IPS-18a (cell line): ENCODE results near the gene AP2A2.

Source experiments
- H3K27ac ChIP-seq: one replicate; pipeline ENCODE4 v1.5.1; 2013; ENCODE audit warnings: low read length
- H3K27me3 ChIP-seq: one replicate; pipeline ENCODE4 v1.6.1; 2013; ENCODE audit warnings: mild to moderate bottlenecking, low read length; ENCODE audit not compliant: control insufficient read depth, insufficient read depth
- H3K36me3 ChIP-seq: one replicate; pipeline ENCODE4 v1.6.1; 2013; ENCODE audit warnings: low read depth, low read length; ENCODE audit not compliant: control insufficient read depth
- H3K4me1 ChIP-seq: one replicate; pipeline ENCODE4 v1.6.1; 2013; ENCODE audit warnings: low read depth, low read length; ENCODE audit not compliant: control insufficient read depth
- H3K4me3 ChIP-seq: one replicate; pipeline ENCODE4 v1.5.1; 2013; ENCODE audit warnings: low read length
- H3K9ac ChIP-seq: one replicate; pipeline ENCODE4 v1.6.1; 2013; ENCODE audit warnings: mild to moderate bottlenecking, low read length, moderate library complexity
- H3K9me3 ChIP-seq: one replicate; pipeline ENCODE4 v1.6.1; 2013; ENCODE audit warnings: low read depth, low read length; ENCODE audit not compliant: control insufficient read depth

Gene AP2A2

GRCh38 chr11:1038921-1039320 is 113.3 kb downstream of the AP2A2 start:
- Histone ChIP-seq H3K27me3 (no peaks in the 10 kb centered on the region), H3K4me1 (no peaks in the 10 kb centered on the region), H3K27ac (no peak overlapping the region), H3K4me3 (no peak overlapping the region), H3K36me3 (no peaks in the 10 kb centered on the region), H3K9me3 (no peaks in the 10 kb centered on the region), H3K9ac (no peak overlapping the region)

GRCh38 chr11:1039481-1040427 is 114.1 kb downstream of the AP2A2 start:
- Histone ChIP-seq H3K9me3 (no peaks in the 10 kb centered on the region), H3K36me3 (no peaks in the 10 kb centered on the region), H3K9ac (no peak overlapping the region), H3K4me3 (no peak overlapping the region), H3K27ac (no peak overlapping the region), H3K27me3 (no peaks in the 10 kb centered on the region), H3K4me1 (no peaks in the 10 kb centered on the region)

GRCh38 chr11:1040428-1041148 is 114.9 kb downstream of the AP2A2 start:
- Histone ChIP-seq H3K9ac (no peak overlapping the region), H3K36me3 (no peaks in the 10 kb centered on the region), H3K4me1 (no peaks in the 10 kb centered on the region), H3K27me3 (no peaks in the 10 kb centered on the region), H3K27ac (no peak overlapping the region), H3K4me3 (no peak overlapping the region), H3K9me3 (no peaks in the 10 kb centered on the region)

- Histone ChIP-seq H3K27ac (no peak overlapping the region), H3K36me3 (no peaks in the 10 kb centered on the region), H3K4me3 (no peak overlapping the region), H3K9me3 (no peaks in the 10 kb centered on the region), H3K9ac (no peak overlapping the region), H3K27me3 (no peaks in the 10 kb centered on the region), H3K4me1 (no peaks in the 10 kb centered on the region)
These were observed 115.4 kb downstream of the AP2A2 start for GRCh38 chr11:1041149-1041467.

- H3K4me1 ChIP-seq, result no peaks in the 10 kb centered on the region
- no peaks in the 10 kb centered on the region for H3K36me3 ChIP-seq
- no peaks in the 10 kb centered on the region for H3K9me3 ChIP-seq
- H3K27me3 ChIP-seq, result no peaks in the 10 kb centered on the region
- no peak overlapping the region for H3K27ac ChIP-seq
- H3K4me3 ChIP-seq, result no peak overlapping the region
- H3K9ac ChIP-seq, result no peak overlapping the region
These were observed 115.8 kb downstream of the AP2A2 start for GRCh38 chr11:1041471-1041870.

GRCh38 chr11:1041936-1042608 is 116.4 kb downstream of the AP2A2 start:
- Histone ChIP-seq H3K27ac (no peak overlapping the region), H3K36me3 (no peaks in the 10 kb centered on the region), H3K4me3 (no peak overlapping the region), H3K9me3 (no peaks in the 10 kb centered on the region), H3K4me1 (no peaks in the 10 kb centered on the region), H3K27me3 (no peaks in the 10 kb centered on the region), H3K9ac (no peak overlapping the region)

GRCh38 chr11:1042626-1043562 is 117.2 kb downstream of the AP2A2 start:
- Histone ChIP-seq H3K36me3 (no peaks in the 10 kb centered on the region), H3K9ac (no peak overlapping the region), H3K27me3 (no peaks in the 10 kb centered on the region), H3K4me1 (no peaks in the 10 kb centered on the region), H3K27ac (no peak overlapping the region), H3K9me3 (no peaks in the 10 kb centered on the region), H3K4me3 (no peak overlapping the region)

- Histone ChIP-seq H3K4me1 (no peaks in the 10 kb centered on the region), H3K27me3 (no peaks in the 10 kb centered on the region), H3K4me3 (no peak overlapping the region), H3K36me3 (no peaks in the 10 kb centered on the region), H3K27ac (no peak overlapping the region), H3K9ac (no peak overlapping the region), H3K9me3 (no peaks in the 10 kb centered on the region)
These were observed 118.0 kb downstream of the AP2A2 start for GRCh38 chr11:1043563-1044096.

- Histone ChIP-seq H3K9me3 (no peaks in the 10 kb centered on the region), H3K27me3 (no peaks in the 10 kb centered on the region), H3K4me1 (no peaks in the 10 kb centered on the region), H3K4me3 (no peak overlapping the region), H3K9ac (no peak overlapping the region), H3K27ac (no peak overlapping the region), H3K36me3 (no peaks in the 10 kb centered on the region)
These were observed 118.5 kb downstream of the AP2A2 start for GRCh38 chr11:1044160-1044559.

- no peaks in the 10 kb centered on the region for H3K27me3 ChIP-seq
- H3K4me3 ChIP-seq, result no peak overlapping the region
- H3K9me3 ChIP-seq, result no peaks in the 10 kb centered on the region
- no peaks in the 10 kb centered on the region for H3K36me3 ChIP-seq
- H3K9ac ChIP-seq, result no peak overlapping the region
- no peak overlapping the region for H3K27ac ChIP-seq
- no peaks in the 10 kb centered on the region for H3K4me1 ChIP-seq
These were observed 122.0 kb downstream of the AP2A2 start for GRCh38 chr11:1047595-1048156.
